HepG2 (cell line): ENCODE measurements around the gene PIP5KL1. TPM values are rescaled to one million over a fixed set of nuclear protein-coding genes. Genes with fewer than 3 reads are reported as not detected.

Source experiments
- CBFB ChIP-seq: sonication (generic); formaldehyde crosslinking; IDR thresholded peaks from 2 replicates; pipeline ENCODE4 v1.4.0; 2020; ENCODE audit warnings: missing genetic modification reagents
- FOSL2 ChIP-seq: sonication (generic); formaldehyde crosslinking; IDR thresholded peaks from 2 replicates; pipeline ENCODE4 v1.4.0; 2020; ENCODE audit warnings: missing genetic modification reagents
- GABPB1 ChIP-seq: IDR thresholded peaks from 2 replicates; pipeline ENCODE4 v1.6.1; 2016; ENCODE audit warnings: mild to moderate bottlenecking, missing genetic modification reagents, moderate library complexity, missing compliant biosample characterization
- MTF1 ChIP-seq: sonication (generic); formaldehyde crosslinking; IDR thresholded peaks from 2 replicates; pipeline ENCODE4 v1.5.0; 2020; ENCODE audit warnings: missing genetic modification reagents
- NONO ChIP-seq, 2 experiments: fragments of 450-650 bp in 1 of 2; sonication (generic) in 1 of 2; formaldehyde crosslinking in 1 of 2; IDR thresholded peaks in 1 of 2; conservative IDR thresholded peaks in 1 of 2; 2 replicates each; pipeline versions ENCODE4 v1.6.1 to v1.8.0; 2017 to 2022; ENCODE audit warnings: mild to moderate bottlenecking in 1 of 2, missing genetic modification reagents in 1 of 2, moderate library complexity in 1 of 2
- SRF ChIP-seq: IDR thresholded peaks from 2 replicates; pipeline ENCODE4 v1.6.1; 2011; ENCODE audit warnings: mild to moderate bottlenecking, low read depth, low read length, moderate library complexity
- ZC3H4 ChIP-seq: sonication (generic); formaldehyde crosslinking; IDR thresholded peaks from 2 replicates; pipeline ENCODE4 v1.4.0; 2020; ENCODE audit warnings: missing genetic modification reagents, borderline replicate concordance
- ZNF644 ChIP-seq: IDR thresholded peaks from 2 replicates; pipeline ENCODE4 v1.6.1; 2016; ENCODE audit warnings: low read depth
- ZNF891 ChIP-seq: sonication (generic); formaldehyde crosslinking; IDR thresholded peaks from 2 replicates; pipeline ENCODE4 v1.5.0; 2020; ENCODE audit warnings: mild to moderate bottlenecking, missing genetic modification reagents
- ZSCAN22 ChIP-seq: sonication (generic); formaldehyde crosslinking; IDR thresholded peaks from 2 replicates; pipeline ENCODE4 v1.4.0; 2020; ENCODE audit warnings: mild to moderate bottlenecking, missing genetic modification reagents
- polyA plus RNA-seq, 8 experiments: library from polyadenylated mRNA; depleted of rRNA in 3 of 8; stranded (reverse) in 7 of 8; unstranded in 1 of 8; fragments of >200 nt; fragmentation: Illumina TruSeq in 4 of 8; extraction: Trizol in 4 of 8; gene quantifications; 2 replicates each; pipeline versions ENCODE4 v1.2.1 to v1.2.3, GENCODE V29; 2011 to 2016; ENCODE audit warnings: low read depth in 4 of 8, missing spikeins in 1 of 8, mixed read lengths in 1 of 8; ENCODE audit not compliant: insufficient read depth in 1 of 8
- total RNA-seq, 5 experiments: library from RNA; depleted of rRNA; stranded (reverse); fragments of >200 nt; fragmentation: Illumina TruSeq; extraction: Trizol; gene quantifications; 2 replicates each; pipeline ENCODE4 v1.2.3, GENCODE V29; 2016; ENCODE audit warnings: low read depth in 1 of 5
- TF ChIP-seq, protein P1 (sequence below): sonication (generic); formaldehyde crosslinking; IDR thresholded peaks from 2 replicates; pipeline ENCODE4 v1.4.0; 2020; ENCODE audit warnings: mild to moderate bottlenecking, missing genetic modification reagents
- TF ChIP-seq, protein P2 (sequence below): sonication (generic); formaldehyde crosslinking; IDR thresholded peaks from 2 replicates; pipeline ENCODE4 v1.4.0; 2020; ENCODE audit warnings: low read depth, missing genetic modification reagents
- TF ChIP-seq, protein P3 (sequence below): sonication (generic); formaldehyde crosslinking; IDR thresholded peaks from 2 replicates; pipeline ENCODE4 v1.5.1; 2020; ENCODE audit warnings: mild to moderate bottlenecking, missing genetic modification reagents, moderate library complexity
- TF ChIP-seq, protein P4 (sequence below): sonication (generic); formaldehyde crosslinking; IDR thresholded peaks from 2 replicates; pipeline ENCODE4 v1.8.1; 2023; ENCODE audit warnings: mild to moderate bottlenecking, moderate library complexity, missing genetic modification reagents
- TF ChIP-seq, protein P5 (sequence below): sonication (generic); formaldehyde crosslinking; IDR thresholded peaks from 2 replicates; pipeline ENCODE4 v1.5.0; 2020; ENCODE audit warnings: mild to moderate bottlenecking, missing genetic modification reagents, moderate library complexity

The PIP5KL1 gene
- total and polyA plus RNA-seq, 2 of the 13 experiments (the other 11 are each of a cell fraction or from before 2014, with no cell fraction given): 0.20 to 0.49 TPM

DNA sequence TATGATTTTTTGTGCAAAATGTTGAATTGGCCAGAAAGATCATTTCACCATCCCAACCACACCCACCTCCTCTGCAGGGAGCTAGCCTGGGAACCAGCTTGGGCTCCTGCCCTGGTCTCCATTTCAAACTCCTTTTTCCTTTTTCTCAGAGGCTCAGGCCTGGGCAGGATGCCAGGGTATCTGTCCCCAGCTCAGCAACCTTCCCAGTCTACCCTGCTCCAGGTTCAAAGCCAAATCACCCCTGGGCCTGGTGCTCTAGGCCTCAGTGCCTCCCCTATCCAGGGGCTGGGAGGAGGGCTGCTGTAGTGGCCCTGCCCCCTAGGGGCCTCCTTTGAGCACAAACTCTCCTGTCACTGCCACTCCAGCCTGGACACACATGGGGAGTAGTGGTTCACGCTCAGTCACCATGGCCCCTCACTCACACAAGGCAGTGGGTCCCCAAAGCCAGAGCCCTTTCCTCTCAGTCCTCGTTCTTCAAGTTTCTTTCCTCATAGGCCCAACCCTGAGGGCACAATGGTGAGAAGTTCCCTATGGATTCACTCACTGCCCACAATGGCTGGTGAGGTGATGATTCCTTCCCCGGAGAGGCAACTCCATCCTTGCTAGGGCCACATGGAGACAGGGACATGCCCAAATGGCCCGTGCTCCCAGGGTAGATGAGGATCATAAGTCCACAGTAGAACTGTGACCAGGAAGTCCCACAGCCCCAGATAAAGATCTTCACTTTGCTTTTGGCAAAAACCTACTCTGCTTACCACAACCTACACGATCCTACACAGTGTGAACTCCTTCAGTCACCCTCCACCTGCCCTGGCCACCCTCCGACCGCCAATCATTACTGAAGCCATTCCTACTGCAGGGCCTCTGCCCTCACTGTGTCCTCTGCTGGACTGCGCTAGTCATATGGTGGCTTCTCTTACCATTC lies 12.1 kb downstream of the PIP5KL1 start (continued):
- TF ChIP-seq, protein P1, sequence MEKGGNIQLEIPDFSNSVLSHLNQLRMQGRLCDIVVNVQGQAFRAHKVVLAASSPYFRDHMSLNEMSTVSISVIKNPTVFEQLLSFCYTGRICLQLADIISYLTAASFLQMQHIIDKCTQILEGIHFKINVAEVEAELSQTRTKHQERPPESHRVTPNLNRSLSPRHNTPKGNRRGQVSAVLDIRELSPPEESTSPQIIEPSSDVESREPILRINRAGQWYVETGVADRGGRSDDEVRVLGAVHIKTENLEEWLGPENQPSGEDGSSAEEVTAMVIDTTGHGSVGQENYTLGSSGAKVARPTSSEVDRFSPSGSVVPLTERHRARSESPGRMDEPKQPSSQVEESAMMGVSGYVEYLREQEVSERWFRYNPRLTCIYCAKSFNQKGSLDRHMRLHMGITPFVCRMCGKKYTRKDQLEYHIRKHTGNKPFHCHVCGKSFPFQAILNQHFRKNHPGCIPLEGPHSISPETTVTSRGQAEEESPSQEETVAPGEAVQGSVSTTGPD (CRISPR knock-in tag): peak; percentile 83; the same call in 1 of the 2 replicates
- TF ChIP-seq CBFB (no peak), SRF (no peak), ZSCAN22 (no peak), FOSL2 (no peak), ZNF644 (CRISPR knock-in tag) (0 out of 2 replicates have a peak, but pooled peaks have one; percentile 19), MTF1 (no peak), GABPB1 (CRISPR knock-in tag) (peak; percentile 11; the same call in 1 of the 2 replicates), ZNF891 (peak; percentile 67; the same call in 1 of the 2 replicates), ZC3H4 (CRISPR knock-in tag) (no peak), NONO (IDR thresholded peaks at IDR 0.05) (no peak), NONO (CRISPR knock-in tag; conservative IDR thresholded peaks at IDR 0.05) (0 out of 2 replicates have a peak, but pooled peaks have one; percentile 25)
- TF ChIP-seq, protein P2, sequence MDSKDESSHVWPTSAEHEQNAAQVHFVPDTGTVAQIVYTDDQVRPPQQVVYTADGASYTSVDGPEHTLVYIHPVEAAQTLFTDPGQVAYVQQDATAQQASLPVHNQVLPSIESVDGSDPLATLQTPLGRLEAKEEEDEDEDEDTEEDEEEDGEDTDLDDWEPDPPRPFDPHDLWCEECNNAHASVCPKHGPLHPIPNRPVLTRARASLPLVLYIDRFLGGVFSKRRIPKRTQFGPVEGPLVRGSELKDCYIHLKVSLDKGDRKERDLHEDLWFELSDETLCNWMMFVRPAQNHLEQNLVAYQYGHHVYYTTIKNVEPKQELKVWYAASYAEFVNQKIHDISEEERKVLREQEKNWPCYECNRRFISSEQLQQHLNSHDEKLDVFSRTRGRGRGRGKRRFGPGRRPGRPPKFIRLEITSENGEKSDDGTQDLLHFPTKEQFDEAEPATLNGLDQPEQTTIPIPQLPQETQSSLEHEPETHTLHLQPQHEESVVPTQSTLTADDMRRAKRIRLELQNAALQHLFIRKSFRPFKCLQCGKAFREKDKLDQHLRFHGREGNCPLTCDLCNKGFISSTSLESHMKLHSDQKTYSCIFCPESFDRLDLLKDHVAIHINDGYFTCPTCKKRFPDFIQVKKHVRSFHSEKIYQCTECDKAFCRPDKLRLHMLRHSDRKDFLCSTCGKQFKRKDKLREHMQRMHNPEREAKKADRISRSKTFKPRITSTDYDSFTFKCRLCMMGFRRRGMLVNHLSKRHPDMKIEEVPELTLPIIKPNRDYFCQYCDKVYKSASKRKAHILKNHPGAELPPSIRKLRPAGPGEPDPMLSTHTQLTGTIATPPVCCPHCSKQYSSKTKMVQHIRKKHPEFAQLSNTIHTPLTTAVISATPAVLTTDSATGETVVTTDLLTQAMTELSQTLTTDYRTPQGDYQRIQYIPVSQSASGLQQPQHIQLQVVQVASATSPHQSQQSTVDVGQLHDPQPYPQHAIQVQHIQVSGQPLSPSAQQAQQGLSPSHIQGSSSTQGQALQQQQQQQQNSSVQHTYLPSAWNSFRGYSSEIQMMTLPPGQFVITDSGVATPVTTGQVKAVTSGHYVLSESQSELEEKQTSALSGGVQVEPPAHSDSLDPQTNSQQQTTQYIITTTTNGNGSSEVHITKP (CRISPR knock-in tag): peak; percentile 53; the same call in 1 of the 2 replicates
- TF ChIP-seq, protein P3, sequence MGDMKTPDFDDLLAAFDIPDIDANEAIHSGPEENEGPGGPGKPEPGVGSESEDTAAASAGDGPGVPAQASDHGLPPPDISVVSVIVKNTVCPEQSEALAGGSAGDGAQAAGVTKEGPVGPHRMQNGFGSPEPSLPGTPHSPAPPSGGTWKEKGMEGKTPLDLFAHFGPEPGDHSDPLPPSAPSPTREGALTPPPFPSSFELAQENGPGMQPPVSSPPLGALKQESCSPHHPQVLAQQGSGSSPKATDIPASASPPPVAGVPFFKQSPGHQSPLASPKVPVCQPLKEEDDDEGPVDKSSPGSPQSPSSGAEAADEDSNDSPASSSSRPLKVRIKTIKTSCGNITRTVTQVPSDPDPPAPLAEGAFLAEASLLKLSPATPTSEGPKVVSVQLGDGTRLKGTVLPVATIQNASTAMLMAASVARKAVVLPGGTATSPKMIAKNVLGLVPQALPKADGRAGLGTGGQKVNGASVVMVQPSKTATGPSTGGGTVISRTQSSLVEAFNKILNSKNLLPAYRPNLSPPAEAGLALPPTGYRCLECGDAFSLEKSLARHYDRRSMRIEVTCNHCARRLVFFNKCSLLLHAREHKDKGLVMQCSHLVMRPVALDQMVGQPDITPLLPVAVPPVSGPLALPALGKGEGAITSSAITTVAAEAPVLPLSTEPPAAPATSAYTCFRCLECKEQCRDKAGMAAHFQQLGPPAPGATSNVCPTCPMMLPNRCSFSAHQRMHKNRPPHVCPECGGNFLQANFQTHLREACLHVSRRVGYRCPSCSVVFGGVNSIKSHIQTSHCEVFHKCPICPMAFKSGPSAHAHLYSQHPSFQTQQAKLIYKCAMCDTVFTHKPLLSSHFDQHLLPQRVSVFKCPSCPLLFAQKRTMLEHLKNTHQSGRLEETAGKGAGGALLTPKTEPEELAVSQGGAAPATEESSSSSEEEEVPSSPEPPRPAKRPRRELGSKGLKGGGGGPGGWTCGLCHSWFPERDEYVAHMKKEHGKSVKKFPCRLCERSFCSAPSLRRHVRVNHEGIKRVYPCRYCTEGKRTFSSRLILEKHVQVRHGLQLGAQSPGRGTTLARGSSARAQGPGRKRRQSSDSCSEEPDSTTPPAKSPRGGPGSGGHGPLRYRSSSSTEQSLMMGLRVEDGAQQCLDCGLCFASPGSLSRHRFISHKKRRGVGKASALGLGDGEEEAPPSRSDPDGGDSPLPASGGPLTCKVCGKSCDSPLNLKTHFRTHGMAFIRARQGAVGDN (CRISPR knock-in tag): peak; percentile 37
- TF ChIP-seq, protein P4, sequence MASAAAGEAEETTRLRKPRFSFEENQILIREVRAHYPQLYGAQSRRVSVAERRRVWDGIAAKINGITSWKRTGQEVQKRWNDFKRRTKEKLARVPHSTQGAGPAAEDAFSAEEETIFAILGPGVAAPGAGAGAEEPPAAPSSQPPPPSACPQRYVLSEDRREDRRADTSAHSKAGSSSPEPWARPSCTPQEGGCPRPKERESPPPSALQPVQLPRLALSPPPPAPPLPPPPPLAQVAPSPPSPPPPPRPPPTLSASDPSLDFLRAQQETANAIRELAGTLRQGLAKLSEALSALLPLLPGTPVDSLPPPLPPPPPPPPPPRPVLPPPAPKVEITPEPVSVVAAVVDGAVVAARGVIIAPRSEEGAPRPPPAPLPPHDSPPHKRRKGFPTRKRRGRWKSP (CRISPR knock-in tag): no peak
- TF ChIP-seq, protein P5, sequence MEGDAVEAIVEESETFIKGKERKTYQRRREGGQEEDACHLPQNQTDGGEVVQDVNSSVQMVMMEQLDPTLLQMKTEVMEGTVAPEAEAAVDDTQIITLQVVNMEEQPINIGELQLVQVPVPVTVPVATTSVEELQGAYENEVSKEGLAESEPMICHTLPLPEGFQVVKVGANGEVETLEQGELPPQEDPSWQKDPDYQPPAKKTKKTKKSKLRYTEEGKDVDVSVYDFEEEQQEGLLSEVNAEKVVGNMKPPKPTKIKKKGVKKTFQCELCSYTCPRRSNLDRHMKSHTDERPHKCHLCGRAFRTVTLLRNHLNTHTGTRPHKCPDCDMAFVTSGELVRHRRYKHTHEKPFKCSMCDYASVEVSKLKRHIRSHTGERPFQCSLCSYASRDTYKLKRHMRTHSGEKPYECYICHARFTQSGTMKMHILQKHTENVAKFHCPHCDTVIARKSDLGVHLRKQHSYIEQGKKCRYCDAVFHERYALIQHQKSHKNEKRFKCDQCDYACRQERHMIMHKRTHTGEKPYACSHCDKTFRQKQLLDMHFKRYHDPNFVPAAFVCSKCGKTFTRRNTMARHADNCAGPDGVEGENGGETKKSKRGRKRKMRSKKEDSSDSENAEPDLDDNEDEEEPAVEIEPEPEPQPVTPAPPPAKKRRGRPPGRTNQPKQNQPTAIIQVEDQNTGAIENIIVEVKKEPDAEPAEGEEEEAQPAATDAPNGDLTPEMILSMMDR (CRISPR knock-in tag): peak; percentile 76
